ENCODE data around the gene PLP1. TPM values are rescaled to one million over a fixed set of nuclear protein-coding genes. Genes with fewer than 3 reads are reported as not detected.
A peak's percentile ranks its signal among the peaks of the same experiment; 100 is the strongest.

The PLP1 gene
- total RNA-seq, 4 donors from 2014 or later, result 256 to 727 (median 404) TPM

GRCh38 chrX:103828529-103828928 is 51.9 kb downstream of the PLP1 start:
- H3K27me3 ChIP-seq, result peaks cover 0 to 38% of the 10 kb centered on the region in 2 donors
- 35 to 74% methylated on average over 2 of the region's 2 CpGs for WGBS, 2 donors
- no peaks in the 10 kb centered on the region for H3K36me3 ChIP-seq
- no peak overlapping the region for H3K27ac ChIP-seq
- no peaks in the 10 kb centered on the region for H3K9me3 ChIP-seq
- peaks cover 0 to 3% (median 0%) of the 10 kb centered on the region in 4 donors for H3K4me1 ChIP-seq
- no peak for DNase-seq (ENCODE audit: low spot score in 2 of 2)
- no peak overlapping the region for H3K4me3 ChIP-seq
- no peak for TF ChIP-seq EP300 (IDR thresholded peaks at IDR 0.05)
- TF ChIP-seq CTCF (IDR thresholded peaks at IDR 0.05), result no peak
- no peak for TF ChIP-seq POLR2A (IDR thresholded peaks at IDR 0.05)

- no peak for DNase-seq (ENCODE audit: low spot score in 2 of 2)
- peaks cover 0 to 3% (median 0%) of the 10 kb centered on the region in 4 donors for H3K4me1 ChIP-seq
- H3K4me3 ChIP-seq, result no peak overlapping the region
- H3K36me3 ChIP-seq, result no peaks in the 10 kb centered on the region
- H3K9me3 ChIP-seq, result no peaks in the 10 kb centered on the region
- peaks cover 0 to 42% of the 10 kb centered on the region in 2 donors for H3K27me3 ChIP-seq
- 72 to 75% methylated on average over 7 of the region's 7 CpGs for WGBS, 2 donors
- no peak overlapping the region for H3K27ac ChIP-seq
- no peak for TF ChIP-seq EP300 (IDR thresholded peaks at IDR 0.05)
- TF ChIP-seq POLR2A (IDR thresholded peaks at IDR 0.05), result no peak
- no peak for TF ChIP-seq CTCF (IDR thresholded peaks at IDR 0.05)
Measured at GRCh38 chrX:103830848-103831247, 54.2 kb downstream of the PLP1 start.

- Histone ChIP-seq H3K4me1 (peaks cover 0 to 3% (median 0%) of the 10 kb centered on the region in 4 donors), H3K9me3 (no peaks in the 10 kb centered on the region), H3K27ac (peak overlapping the region in 3 of 4 donors; percentile 34 to 89 (median 64)), H3K4me3 (peak overlapping the region; percentile 53 to 71 (median 57)), H3K36me3 (no peaks in the 10 kb centered on the region), H3K27me3 (peaks cover 0 to 42% of the 10 kb centered on the region in 2 donors)
- DNase-seq (ENCODE audit: low spot score in 2 of 2), result no peak
- TF ChIP-seq EP300 (IDR thresholded peaks at IDR 0.05), result no peak
- no peak for TF ChIP-seq CTCF (IDR thresholded peaks at IDR 0.05)
- TF ChIP-seq POLR2A (IDR thresholded peaks at IDR 0.05), result no peak
- 18 to 31% methylated on average over 11 of the region's 11 CpGs for WGBS, 2 donors
Measured at GRCh38 chrX:103831342-103831802, 54.7 kb downstream of the PLP1 start.

GRCh38 chrX:103831803-103832544 is 55.3 kb downstream of the PLP1 start, which contains the start of gene RAB9B:
RAB9B (minus strand) TSS chrX:103832257; CDS start chrX:103825784, 6,473 bp downstream.
- TF ChIP-seq CTCF (IDR thresholded peaks at IDR 0.05) (no peak), EP300 (IDR thresholded peaks at IDR 0.05) (peak in 1 of 2 donors; percentile 28)
- DNase-seq (ENCODE audit: low spot score in 2 of 2), result peak; percentile 13 to 36
- WGBS, 2 donors, result 1 to 14% methylated on average over 31 to 53 of the region's 54 CpGs
- Histone ChIP-seq H3K4me1 (peaks cover 0 to 3% (median 0%) of the 10 kb centered on the region in 4 donors), H3K36me3 (no peaks in the 10 kb centered on the region), H3K9me3 (no peaks in the 10 kb centered on the region), H3K27me3 (peaks cover 0 to 48% of the 10 kb centered on the region in 2 donors), H3K27ac (peak within 1 kb of the TSS; percentile 34 to 89 (median 71)), H3K4me3 (peak within 1 kb of the TSS; percentile 53 to 71 (median 57))

- DNase-seq (ENCODE audit: low spot score in 2 of 2), result no peak
- H3K9me3 ChIP-seq, result no peaks in the 10 kb centered on the region
- WGBS, 2 donors, result 50 to 82% methylated on average over 1 of the region's 1 CpG
Measured at GRCh38 chrX:103839404-103839803, 62.8 kb downstream of the PLP1 start.

More at GRCh38 chrX:103839404-103839803, 62.8 kb downstream of the PLP1 start:
- Histone ChIP-seq H3K27me3 (peaks cover 0 to 18% of the 10 kb centered on the region in 2 donors), H3K4me3 (no peak overlapping the region), H3K36me3 (no peaks in the 10 kb centered on the region), H3K27ac (no peak overlapping the region), H3K4me1 (no peaks in the 10 kb centered on the region)
- TF ChIP-seq CTCF (IDR thresholded peaks at IDR 0.05) (no peak), EP300 (IDR thresholded peaks at IDR 0.05) (no peak), POLR2A (IDR thresholded peaks at IDR 0.05) (no peak)
